ENCODE results near the gene MBOAT2. TPM values are rescaled to one million over a fixed set of nuclear protein-coding genes. Genes with fewer than 3 reads are reported as not detected.
"Not testable (repeated sequence)": the region's sequence is repeated elsewhere in the genome, so short reads cannot be mapped to it uniquely, and the experiment has no call there.

MBOAT2 gene
- total RNA-seq, 2 donors from 2014 or later = 6.7 to 13.5 TPM

GRCh38 chr2:8922431-8922830 is 81.1 kb downstream of the MBOAT2 start:
- DNase-seq = no peak
- H3K9me3 ChIP-seq = no peaks in the 10 kb centered on the region
- ATAC-seq = no peak
- 40 to 48% methylated on average over 3 of the region's 3 CpGs for WGBS, 2 donors
- H3K36me3 ChIP-seq (replicated peaks in 1 of 2; ENCODE audit: insufficient read depth in 1 of 2, low read depth in 2 of 2) = no peaks in the 10 kb centered on the region
- TF ChIP-seq CTCF (IDR thresholded peaks at IDR 0.05) (no peak), POLR2A (IDR thresholded peaks at IDR 0.05) (no peak)
- intact Hi-C loops (cut with DNase I) = no loop called here
- no peaks in the 10 kb centered on the region for H3K27me3 ChIP-seq
- no peak overlapping the region for H3K27ac ChIP-seq
- H3K4me3 ChIP-seq = no peak overlapping the region
- H3K4me1 ChIP-seq = no peaks in the 10 kb centered on the region

GRCh38 chr2:8918412-8918811 is 85.1 kb downstream of the MBOAT2 start:
- H3K9me3 ChIP-seq = no peaks in the 10 kb centered on the region
- WGBS, 2 donors = 86 to 91% methylated on average over 1 of the region's 1 CpG
- ATAC-seq = no peak

DNA sequence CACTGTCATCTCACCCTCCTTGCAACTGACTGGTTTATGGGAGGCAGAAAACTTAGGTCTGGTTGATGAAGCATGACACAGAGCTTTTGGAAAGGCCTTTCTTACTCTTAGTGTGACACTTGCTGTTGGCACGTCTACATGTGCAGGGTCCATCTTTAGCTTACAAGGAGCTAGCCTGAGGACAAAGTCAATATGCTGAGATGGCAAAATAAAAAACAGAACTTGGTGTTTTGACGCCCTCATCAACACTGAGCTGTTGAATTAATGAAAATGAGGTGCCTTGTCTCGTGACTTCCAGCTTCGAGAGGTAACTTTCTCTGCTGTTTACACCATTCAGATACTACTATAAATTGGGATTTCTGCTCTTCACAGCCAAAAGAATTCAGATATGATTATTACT is 87.5 kb downstream of the MBOAT2 start:
- intact Hi-C loops (cut with DNase I) = no loop called here
- no peak for TF ChIP-seq CTCF (IDR thresholded peaks at IDR 0.05)
- no peak for TF ChIP-seq POLR2A (IDR thresholded peaks at IDR 0.05)
- Histone ChIP-seq H3K36me3 (replicated peaks in 1 of 2; ENCODE audit: insufficient read depth in 1 of 2, low read depth in 2 of 2) (no peaks in the 10 kb centered on the region), H3K27ac (no peak overlapping the region), H3K27me3 (no peaks in the 10 kb centered on the region), H3K4me1 (no peaks in the 10 kb centered on the region), H3K9me3 (peaks cover 0 to 2% (median 0%) of the 10 kb centered on the region in 3 donors), H3K4me3 (no peak overlapping the region)
- DNase-seq = no peak
- WGBS, 2 donors = 69 to 80% methylated on average over 4 of the region's 4 CpGs
- no peak for ATAC-seq

More at GRCh38 chr2:8918412-8918811, 85.1 kb downstream of the MBOAT2 start:
- no peaks in the 10 kb centered on the region for H3K4me1 ChIP-seq
- no peak for DNase-seq
- TF ChIP-seq POLR2A (IDR thresholded peaks at IDR 0.05) = no peak
- no peak for TF ChIP-seq CTCF (IDR thresholded peaks at IDR 0.05)
- H3K36me3 ChIP-seq (replicated peaks in 1 of 2; ENCODE audit: insufficient read depth in 1 of 2, low read depth in 2 of 2) = no peaks in the 10 kb centered on the region
- H3K4me3 ChIP-seq = no peak overlapping the region
- intact Hi-C loops (cut with DNase I) = no loop called here
- H3K27me3 ChIP-seq = no peaks in the 10 kb centered on the region
- H3K27ac ChIP-seq = no peak overlapping the region

DNA sequence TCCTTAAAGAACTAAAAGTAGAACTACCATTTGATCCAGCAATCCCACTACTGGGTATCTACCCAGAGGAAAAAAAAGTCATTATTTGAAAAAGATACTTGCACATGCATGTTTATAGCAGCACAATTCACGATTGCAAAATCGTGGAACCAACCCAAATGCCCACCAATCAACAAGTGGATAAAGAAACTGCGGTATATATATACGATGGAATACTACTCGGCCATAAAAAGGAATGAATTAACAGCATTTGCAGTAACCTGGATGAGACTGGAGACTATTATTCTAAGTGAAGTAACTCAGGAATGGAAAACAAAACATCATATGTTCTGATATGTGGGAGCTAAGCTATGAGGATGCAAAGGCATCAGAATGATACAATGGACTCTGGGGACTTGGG is 89.7 kb downstream of the MBOAT2 start:
- DNase-seq; intact Hi-C loops (cut with DNase I); ATAC-seq; H3K27me3 ChIP-seq; H3K9me3 ChIP-seq; H3K4me1 ChIP-seq; H3K27ac ChIP-seq; H3K36me3 ChIP-seq (replicated peaks in 1 of 2; ENCODE audit: insufficient read depth in 1 of 2, low read depth in 2 of 2); H3K4me3 ChIP-seq: not testable (repeated sequence)
- 72 to 80% methylated on average over 5 of the region's 5 CpGs for WGBS, 2 donors

- no peaks in the 10 kb centered on the region for H3K4me1 ChIP-seq
- H3K9me3 ChIP-seq = peaks cover 0 to 6% (median 0%) of the 10 kb centered on the region in 3 donors
- DNase-seq (no peak), ATAC-seq (no peak)
- H3K27me3 ChIP-seq = no peaks in the 10 kb centered on the region
- 84 to 89% methylated on average over 3 of the region's 3 CpGs for WGBS, 2 donors
- H3K27ac ChIP-seq = no peak overlapping the region
- intact Hi-C loops (cut with DNase I) = no loop called here
- TF ChIP-seq POLR2A (IDR thresholded peaks at IDR 0.05) (no peak), CTCF (IDR thresholded peaks at IDR 0.05) (no peak)
- no peak overlapping the region for H3K4me3 ChIP-seq
- H3K36me3 ChIP-seq (replicated peaks in 1 of 2; ENCODE audit: insufficient read depth in 1 of 2, low read depth in 2 of 2) = no peaks in the 10 kb centered on the region
Measured at GRCh38 chr2:8907764-8908288, 95.7 kb downstream of the MBOAT2 start.

- H3K4me1 ChIP-seq; DNase-seq; H3K27ac ChIP-seq; H3K27me3 ChIP-seq; H3K4me3 ChIP-seq; intact Hi-C loops (cut with DNase I); ATAC-seq; H3K9me3 ChIP-seq; H3K36me3 ChIP-seq (replicated peaks in 1 of 2; ENCODE audit: insufficient read depth in 1 of 2, low read depth in 2 of 2): not testable (repeated sequence)
- WGBS, 2 donors = 79% methylated on average over 7 of the region's 7 CpGs
Measured at GRCh38 chr2:8903924-8904323, 99.6 kb downstream of the MBOAT2 start.

GRCh38 chr2:8902757-8903156 is 100.7 kb downstream of the MBOAT2 start:
- DNase-seq; ATAC-seq; H3K27me3 ChIP-seq; H3K4me3 ChIP-seq; H3K9me3 ChIP-seq; H3K4me1 ChIP-seq; H3K27ac ChIP-seq; H3K36me3 ChIP-seq (replicated peaks in 1 of 2; ENCODE audit: insufficient read depth in 1 of 2, low read depth in 2 of 2); intact Hi-C loops (cut with DNase I): not testable (repeated sequence)
- WGBS, 2 donors = 78 to 87% methylated on average over 7 of the region's 7 CpGs

DNA sequence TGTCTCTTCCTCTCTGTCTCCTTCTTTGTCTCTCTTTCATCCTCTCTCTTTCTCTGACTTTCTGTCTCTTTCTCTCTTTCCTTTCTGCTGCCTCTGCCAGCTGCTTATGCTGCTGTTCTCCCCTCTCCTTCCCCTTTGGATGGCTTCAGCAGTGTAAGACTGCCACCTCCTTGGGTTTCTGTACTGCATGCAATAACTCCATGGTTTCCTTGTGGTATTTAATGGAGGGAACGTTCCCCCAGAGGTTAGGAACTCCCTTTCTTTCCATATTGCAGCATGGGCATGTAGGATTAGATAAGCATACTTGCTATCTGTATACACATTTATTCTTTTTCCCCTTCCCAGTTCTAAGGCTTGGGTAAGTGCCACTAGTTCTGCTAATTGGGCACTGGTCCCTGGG is 106.3 kb downstream of the MBOAT2 start:
- H3K4me3 ChIP-seq; H3K36me3 ChIP-seq (replicated peaks in 1 of 2; ENCODE audit: insufficient read depth in 1 of 2, low read depth in 2 of 2); ATAC-seq; H3K9me3 ChIP-seq; H3K27ac ChIP-seq; H3K27me3 ChIP-seq; intact Hi-C loops (cut with DNase I); DNase-seq; H3K4me1 ChIP-seq: not testable (repeated sequence)
- WGBS, 2 donors = 33 to 50% methylated on average over 1 of the region's 1 CpG

All from body of pancreas (tissue), 4 donors.